HG03097 (cell line): ENCODE data around the gene PNLIPRP3.
"Not testable (repeated sequence)": the region's sequence is repeated elsewhere in the genome, so short reads cannot be mapped to it uniquely, and the experiment has no call there.

Experiments used
- ATAC-seq: cut with Tn5 transposase; IDR thresholded peaks from one replicate; pipeline ENCODE4 v1.9.1; 2021; ENCODE audit not compliant: unreplicated experiment, low FRiP score

PNLIPRP3 gene

GRCh38 chr10:116427671-116428070, at the start of gene PNLIPRP3:
Gene PNLIPRP3, plus strand, starts transcription at chr10:116427847. Its CDS starts 166 bp downstream, at chr10:116428013.
- ATAC-seq = no peak

DNA sequence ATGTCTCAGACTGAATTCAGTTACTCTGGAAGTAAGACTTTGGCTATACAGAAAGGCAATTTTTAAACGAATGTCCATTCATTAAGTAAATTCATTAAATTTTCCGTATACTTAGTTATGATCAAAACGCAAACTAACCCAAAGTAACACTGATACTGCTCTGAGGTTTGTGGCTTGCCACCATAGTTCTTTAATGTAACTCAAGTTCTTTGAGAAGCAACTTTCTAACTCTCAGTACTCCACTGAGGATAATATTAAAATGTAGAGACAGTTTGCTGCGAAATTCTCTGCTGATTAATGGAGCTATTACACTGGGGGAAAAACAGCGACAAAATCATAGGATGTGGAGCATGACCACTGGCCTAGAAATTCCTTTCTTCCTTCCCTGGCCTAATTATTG, 45.4 kb upstream of the PNLIPRP3 start:
- ATAC-seq = no peak

GRCh38 chr10:116385311-116385710, 42.3 kb upstream of the PNLIPRP3 start:
- no peak for ATAC-seq

GRCh38 chr10:116385994-116386809, 41.4 kb upstream of the PNLIPRP3 start:
- no peak for ATAC-seq

GRCh38 chr10:116393246-116393831, 34.3 kb upstream of the PNLIPRP3 start:
- not testable (repeated sequence) for ATAC-seq

- no peak for ATAC-seq
Measured at GRCh38 chr10:116395223-116395985, 32.2 kb upstream of the PNLIPRP3 start.

GRCh38 chr10:116398224-116398623, 29.4 kb upstream of the PNLIPRP3 start:
- ATAC-seq = no peak

DNA sequence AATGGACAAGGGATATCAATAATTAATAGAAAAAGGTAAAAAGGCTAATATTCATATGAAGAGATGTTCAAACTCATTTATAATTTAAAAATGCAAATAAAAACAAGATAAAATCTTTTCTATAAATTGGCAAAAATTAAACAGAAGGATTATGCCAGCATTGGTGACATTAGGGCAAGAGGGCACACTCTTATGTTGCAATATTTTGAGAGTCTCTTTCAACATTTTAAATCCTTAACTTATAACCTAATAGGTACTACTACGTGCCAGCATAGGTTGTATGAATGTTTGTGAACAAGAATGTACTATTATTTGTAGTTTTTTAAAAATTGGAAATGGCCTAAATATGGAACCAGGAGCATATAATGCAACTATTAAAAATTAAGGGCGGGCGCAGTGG, 24.8 kb upstream of the PNLIPRP3 start:
- no peak for ATAC-seq

- ATAC-seq = no peak
Measured at GRCh38 chr10:116403740-116404250, 23.9 kb upstream of the PNLIPRP3 start.

GRCh38 chr10:116408719-116409118, 18.9 kb upstream of the PNLIPRP3 start:
- ATAC-seq = no peak

- ATAC-seq = no peak
Measured at GRCh38 chr10:116410351-116410750, 17.3 kb upstream of the PNLIPRP3 start.

GRCh38 chr10:116417821-116418220, 9.8 kb upstream of the PNLIPRP3 start:
- ATAC-seq = no peak

GRCh38 chr10:116418389-116418788, 9.3 kb upstream of the PNLIPRP3 start:
- no peak for ATAC-seq

DNA sequence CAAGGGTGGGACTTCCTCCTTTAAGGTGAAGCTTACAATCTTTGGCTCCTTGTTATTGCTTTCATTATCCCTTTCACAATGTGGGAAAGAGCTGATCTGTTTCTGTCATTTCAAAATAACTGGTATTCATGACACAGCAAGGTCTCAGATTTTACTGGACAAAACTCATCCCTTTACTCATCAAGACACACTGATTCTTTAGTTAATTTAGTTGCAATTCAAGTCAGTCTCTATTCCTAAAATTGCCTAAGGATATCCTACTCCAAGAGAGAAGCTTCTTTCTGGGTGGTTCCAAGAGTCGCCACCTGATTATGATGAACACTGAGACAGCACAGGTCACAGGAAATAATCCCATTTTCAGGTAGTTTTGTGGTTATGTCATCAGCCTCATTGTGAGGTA, 5.8 kb upstream of the PNLIPRP3 start:
- ATAC-seq = no peak

GRCh38 chr10:116429288-116429977, 1.8 kb downstream of the PNLIPRP3 start:
- ATAC-seq = no peak

GRCh38 chr10:116430288-116430687, 2.6 kb downstream of the PNLIPRP3 start:
- ATAC-seq = no peak

DNA sequence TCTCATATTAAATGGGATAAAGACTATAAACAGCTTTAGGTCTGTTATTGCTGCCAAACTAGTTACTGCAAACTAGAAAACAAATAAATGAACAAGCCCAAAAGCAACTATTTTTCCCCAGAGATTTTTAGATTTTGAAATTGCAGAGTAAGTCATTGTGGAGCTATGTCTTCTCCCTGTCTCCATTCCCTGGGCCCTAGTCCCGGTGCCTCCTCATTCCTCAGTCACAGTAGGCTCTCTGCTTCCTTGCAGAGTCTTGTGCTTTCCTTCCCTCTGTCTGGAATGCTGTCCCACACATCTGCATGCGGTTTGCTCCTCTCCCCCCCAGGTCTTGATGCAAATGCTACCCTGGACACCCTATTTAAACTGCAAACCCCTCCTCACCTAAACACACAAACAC, 4.0 kb downstream of the PNLIPRP3 start:
- no peak for ATAC-seq

GRCh38 chr10:116437076-116437692, 9.5 kb downstream of the PNLIPRP3 start:
- ATAC-seq = no peak

GRCh38 chr10:116440330-116441030, 12.8 kb downstream of the PNLIPRP3 start:
- ATAC-seq = no peak
